T1000 (cell line): Measurements from ENCODE around the gene FGD4.

Experiments used
- DNase-seq: peaks from one replicate; lab custom pipeline; 2025; ENCODE audit warnings: mixed read lengths; lab: John Stamatoyannopoulos, UW

Gene FGD4

DNA sequence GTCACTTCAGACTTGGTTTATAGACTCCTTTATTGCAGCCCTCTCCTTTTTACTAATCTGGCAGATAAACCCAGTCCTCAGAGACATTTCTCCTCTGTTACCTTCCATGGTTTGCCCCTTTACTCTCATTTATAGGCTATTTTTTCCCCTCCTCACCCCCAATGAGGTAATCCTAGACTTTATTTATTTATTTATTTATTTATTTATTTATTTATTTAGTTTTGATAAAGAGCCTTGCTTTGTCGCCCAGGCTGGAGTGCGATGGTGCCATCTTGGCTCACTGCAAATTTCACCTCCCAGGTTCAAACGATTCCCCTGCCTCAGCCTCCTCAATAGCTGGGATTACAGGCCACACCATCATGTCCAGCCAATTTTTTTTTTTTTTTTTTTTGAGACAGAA, 8.4 kb downstream of the FGD4 start:
- no peak for DNase-seq

DNA sequence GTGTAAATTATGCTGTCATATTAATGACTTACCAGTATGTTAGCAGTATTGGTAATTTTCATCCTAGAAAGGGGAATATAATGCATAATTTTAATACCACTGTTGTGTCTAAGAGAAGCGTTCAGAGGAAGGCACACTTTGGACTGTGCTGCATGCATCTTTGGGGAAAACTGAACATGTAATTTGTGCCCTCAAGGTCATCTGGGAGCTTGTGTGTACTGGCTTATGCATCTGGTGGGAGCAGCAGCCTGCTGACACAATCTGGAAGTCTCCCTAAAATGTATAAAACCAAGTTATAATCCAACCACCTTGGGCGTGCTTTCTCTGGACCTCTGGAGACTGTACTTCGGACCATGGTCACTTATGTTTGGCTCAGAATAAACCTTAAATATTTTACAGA, 14.1 kb downstream of the FGD4 start:
- DNase-seq, result no peak

DNA sequence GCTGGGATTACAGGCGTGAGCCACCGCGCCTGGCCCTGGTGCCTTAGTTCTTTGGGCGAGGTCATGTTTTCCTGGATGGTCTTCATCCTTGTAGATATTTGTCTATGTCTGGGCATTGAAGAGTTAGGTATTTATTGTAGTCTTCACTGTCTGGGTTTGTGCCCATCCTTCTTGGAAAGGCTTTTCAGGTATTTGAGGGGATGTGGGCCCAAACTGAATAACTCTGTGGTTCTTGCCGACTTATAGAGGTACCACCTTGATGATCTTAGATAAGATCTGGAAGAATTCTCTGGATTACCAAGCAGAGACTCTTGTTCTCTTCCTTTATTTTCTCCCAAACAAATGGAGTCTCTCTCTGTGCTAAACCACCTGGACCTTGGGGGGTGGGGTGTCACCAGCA, 18.9 kb downstream of the FGD4 start:
- no peak for DNase-seq

GRCh38 chr12:32418903-32419519, 19.7 kb downstream of the FGD4 start:
- no peak for DNase-seq

DNA sequence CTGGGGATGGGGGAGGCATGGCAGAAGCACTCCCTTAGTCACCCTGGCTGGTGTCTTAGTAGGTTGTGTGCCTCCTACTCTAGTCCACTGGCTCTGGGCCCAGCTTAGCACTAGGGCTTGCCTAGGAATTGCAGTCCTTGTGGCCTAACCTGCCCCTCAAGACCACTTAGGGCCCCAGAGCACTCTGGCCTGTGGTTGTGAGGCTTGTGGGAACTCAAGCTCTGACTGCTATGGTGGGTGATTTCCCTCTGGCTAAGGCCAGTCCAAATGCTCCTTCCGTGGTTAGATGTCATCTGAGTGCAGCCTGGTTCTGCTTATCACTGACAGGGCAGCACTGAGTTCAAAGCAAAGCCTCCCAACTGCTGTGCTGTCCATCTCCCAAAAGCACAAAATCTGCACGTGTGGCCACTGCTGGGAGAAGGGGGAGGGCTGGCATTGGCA, 20.2 kb downstream of the FGD4 start:
- no peak for DNase-seq

GRCh38 chr12:32420356-32420755, 21.0 kb downstream of the FGD4 start:
- no peak for DNase-seq

GRCh38 chr12:32423559-32423958, 24.2 kb downstream of the FGD4 start:
- no peak for DNase-seq

DNA sequence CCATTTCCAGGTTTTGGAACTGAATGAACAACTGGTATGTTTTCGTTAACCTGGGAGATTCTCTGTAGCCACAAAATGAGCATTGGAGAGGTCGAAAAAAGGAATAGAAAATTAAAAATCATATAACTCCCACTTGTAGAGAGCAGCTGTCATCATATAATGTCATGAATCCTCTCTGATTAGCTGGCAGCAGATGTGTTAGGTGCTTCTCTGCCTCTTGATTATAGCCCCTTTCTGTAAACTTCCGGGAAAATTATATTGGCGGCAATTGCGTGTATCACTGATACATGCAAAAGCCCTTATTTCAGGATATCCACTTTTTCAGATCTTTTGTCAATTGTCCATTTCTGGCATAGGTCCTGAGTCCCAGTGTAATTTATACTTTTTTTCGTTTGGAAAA, 31.7 kb downstream of the FGD4 start:
- no peak for DNase-seq

DNA sequence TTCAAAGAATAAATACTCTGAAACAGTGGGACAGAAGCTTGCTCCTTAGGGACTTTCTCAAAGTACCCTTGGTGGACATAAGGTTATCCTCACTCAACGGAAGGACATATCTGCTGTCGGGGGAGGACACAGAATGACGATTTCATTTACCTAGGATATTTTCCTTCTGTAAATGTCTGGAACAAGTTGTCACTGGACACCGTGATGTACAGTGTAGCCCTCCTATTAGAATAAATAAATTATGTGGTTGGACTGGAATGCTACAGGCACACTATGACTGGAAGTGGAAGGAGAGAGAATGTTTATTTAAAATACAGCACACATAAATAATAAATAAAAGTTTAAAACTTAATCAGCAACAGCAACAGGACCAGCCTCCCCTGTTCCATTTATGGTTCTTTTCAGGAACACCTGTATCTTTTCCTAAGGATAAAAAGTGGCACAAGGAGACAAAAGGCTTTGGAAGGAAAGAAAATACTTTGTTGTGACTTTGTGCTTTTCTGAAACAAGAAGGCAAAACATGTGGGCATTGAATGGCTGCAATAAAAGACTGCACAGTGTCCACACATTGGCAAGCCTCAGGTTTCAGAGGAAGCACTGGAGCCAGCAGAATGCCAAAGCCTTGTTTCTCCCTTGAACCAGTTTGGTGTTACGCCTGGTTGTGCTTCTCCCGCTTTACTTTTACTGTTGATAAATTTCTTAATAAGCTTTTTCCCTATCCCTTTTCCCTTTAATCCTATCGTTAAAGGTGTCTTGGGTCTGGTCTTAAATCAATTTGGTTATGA, 36.8 kb downstream of the FGD4 start:
- no peak for DNase-seq

DNA sequence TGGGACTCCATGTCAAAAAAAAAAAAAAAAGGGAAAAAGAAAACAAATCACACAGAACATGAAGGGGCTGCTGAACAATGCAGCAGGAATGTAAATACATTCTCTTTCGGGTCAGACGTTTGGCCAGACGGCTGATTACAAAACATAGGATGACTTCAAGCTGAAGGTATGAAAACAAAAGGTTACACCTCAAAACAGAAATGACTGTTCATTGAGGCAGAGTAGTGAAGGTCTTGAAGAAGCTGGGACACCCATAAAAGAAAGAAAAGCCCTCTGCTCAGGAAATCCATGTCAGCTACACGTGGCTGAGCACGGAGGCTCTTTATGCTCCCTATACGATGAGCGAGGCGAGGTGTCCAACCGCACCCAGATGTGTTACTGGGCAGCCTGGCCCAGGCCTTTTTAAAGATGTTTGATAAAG, 37.7 kb downstream of the FGD4 start:
- DNase-seq, result peak; percentile 58

DNA sequence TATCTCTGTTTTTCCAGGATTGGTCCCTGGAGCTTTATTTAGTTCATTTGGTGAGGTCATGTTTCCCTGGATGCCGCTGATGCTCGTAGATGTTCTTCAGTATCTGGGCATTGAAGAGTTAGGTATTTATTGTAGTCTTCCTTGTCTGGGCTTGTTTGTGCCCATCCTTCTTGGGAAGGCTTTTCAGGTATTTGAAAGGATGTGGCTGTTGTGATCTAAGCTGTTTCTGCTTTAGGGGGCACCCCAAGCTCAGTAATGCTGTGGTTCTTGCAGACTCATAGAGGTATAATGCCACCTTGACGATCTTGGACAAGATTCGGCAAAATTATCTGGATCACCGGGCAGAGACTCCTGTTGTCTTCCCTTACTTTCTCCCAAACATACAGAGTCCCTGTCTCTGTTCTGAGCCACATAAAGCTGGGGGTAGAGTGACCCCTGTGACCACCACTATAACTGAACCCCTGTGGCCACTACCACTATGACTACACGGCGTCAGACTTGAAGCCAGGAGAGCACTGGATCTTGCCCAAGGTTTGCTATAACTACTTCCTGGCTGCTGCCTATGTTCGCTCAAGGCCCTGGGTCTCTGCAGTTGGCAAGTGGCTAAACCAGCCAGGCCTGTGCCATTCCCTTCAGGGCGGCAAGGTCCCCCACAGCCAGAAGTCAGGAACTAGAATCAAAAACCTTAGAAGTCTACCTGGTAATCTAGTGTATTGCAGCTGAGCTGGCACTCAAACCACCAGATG, 40.9 kb downstream of the FGD4 start:
- DNase-seq, result no peak

- DNase-seq, result no peak
Measured at GRCh38 chr12:32443491-32443890, 44.1 kb downstream of the FGD4 start.

GRCh38 chr12:32444895-32445294, 45.5 kb downstream of the FGD4 start:
- no peak for DNase-seq

- no peak for DNase-seq
Measured at GRCh38 chr12:32445356-32445755, 46.0 kb downstream of the FGD4 start.

DNA sequence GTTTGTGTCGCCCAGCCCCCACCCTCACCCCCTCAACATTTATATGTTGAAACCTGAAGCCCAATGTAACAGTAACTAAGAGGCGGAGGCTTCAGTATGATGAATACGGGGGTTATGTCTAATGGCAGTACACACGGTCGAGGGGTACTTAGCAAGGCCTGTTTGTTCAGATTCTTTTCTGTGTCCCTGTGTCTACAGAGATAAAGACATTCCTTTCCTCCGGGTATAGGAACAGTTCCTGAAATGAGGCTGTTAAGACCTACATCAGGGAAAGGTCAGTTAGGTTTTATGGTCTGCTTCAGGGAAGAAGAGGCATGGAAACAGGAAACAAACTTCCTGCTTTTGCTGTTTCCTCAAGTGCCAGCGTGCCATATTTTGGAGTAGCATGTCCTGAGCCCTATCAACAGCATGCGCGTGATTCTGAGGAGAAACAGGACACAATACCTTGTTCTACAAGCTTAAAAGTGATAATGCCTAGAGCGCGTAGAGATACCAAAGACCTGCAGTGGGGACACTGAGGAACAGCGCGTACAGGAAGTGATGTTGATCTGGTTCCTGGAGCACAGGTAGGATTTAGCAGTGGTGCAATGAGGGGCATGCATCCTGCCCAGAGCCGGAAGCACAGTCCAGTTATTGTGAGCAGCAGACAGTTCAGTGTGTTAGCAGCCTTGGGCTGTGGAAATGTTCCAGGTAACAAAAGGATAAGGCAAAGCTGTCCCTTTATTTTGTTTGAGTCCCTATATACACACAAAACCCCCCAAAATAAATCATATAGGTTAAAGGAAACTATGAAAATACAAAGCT, 47.2 kb downstream of the FGD4 start:
- DNase-seq, result no peak

- DNase-seq, result no peak
Measured at GRCh38 chr12:32448586-32448985, 49.2 kb downstream of the FGD4 start.

DNA sequence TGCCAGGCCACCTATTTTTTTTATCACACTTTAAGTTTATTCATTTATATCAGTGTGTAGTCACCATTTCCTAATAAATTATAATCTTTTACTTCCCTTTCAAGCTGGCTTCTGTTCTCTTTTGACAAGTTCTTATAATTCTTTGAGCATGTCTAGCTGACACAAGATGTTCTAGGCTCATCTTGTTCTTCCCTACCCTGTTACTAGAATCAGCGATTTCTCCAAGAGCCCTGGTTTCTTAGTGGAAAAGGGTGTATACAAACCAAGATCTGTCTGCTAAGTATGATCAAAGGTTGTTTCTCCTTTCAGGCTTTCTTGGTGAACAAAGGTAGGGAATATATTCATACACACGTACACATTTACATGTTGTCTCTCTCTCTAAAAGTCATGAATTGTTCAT, 51.0 kb downstream of the FGD4 start:
- DNase-seq, result no peak

DNA sequence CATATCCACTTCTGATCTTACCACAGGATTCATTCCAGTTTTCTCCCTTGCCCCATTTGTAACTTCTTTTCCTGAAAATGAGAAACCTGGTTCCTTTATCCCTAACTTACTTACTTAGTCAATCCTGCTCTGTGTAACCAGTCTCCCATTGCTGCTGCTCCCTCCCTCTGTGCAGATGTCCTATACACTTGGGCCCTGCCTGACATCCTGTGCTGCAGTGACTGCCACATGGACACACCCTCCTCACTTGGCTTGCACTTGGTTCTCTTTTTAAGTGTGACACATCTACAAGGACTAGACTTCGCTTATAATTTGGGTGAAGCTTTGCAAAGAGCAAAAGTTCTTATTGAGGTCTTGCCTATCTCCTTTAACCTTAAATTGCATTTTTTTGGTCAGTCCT, 51.4 kb downstream of the FGD4 start:
- DNase-seq, result no peak

- DNase-seq, result no peak
Measured at GRCh38 chr12:32451816-32452215, 52.5 kb downstream of the FGD4 start.

- DNase-seq, result no peak
Measured at GRCh38 chr12:32454075-32454474, 54.7 kb downstream of the FGD4 start.

DNA sequence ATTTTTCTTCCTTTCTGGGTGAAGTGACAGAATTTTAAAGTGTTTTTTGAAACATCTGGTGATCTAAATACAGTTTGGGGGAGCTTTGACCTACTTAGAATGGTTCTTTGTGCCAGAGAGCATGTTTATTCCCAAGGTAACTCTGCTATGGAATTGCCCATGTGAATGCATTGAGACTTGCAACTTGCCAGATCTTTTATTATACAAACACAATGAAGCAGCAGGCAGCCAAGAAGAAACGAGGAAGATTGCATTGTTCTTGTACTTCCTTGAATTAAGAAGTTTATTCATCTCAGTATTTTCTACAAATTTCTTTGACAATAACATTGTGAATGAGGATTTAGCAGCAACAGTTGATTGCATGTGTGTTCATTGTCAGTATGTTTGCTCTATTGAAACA, 55.5 kb downstream of the FGD4 start:
- no peak for DNase-seq

GRCh38 chr12:32455607-32456071, 56.3 kb downstream of the FGD4 start:
- DNase-seq, result no peak
